Measurements from ENCODE around the gene CCDC117. TPM values are rescaled to one million over a fixed set of nuclear protein-coding genes. Genes with fewer than 3 reads are reported as not detected.

Gene CCDC117
- polyA plus RNA-seq, 1 donor = 21.3 TPM

DNA sequence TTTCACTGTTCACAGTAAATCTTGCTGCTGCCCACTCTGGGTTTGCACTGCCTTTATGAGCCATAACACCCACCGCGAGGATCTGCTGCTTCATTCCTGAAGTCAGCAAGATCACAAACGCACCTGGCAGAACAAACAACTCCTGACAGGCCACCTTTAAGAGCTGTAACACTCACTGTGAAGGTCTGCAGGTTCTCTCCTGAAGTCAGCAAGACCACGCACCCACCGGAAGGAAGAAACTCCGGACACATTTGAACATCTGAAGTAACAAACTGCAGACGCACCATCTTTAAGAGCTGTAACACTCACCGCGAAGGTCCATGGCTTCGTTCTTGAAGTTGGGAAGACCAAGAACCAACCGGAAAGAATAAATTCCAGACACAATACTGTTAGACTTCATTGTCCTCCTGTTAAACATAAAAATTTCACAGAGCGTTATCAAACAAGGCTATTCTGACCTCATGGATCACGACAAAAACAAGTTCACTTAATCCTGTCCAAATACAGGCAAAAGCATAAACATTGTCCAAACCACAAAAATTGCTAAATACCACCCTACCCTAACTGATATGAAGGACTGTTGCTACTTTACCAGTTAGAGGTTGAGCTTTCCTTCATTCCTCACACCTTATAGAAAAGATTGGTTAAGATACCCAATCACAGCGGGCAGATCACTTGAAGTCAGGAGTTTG is 3.0 kb upstream of the CCDC117 start:
- DNase-seq = no peak

DNA sequence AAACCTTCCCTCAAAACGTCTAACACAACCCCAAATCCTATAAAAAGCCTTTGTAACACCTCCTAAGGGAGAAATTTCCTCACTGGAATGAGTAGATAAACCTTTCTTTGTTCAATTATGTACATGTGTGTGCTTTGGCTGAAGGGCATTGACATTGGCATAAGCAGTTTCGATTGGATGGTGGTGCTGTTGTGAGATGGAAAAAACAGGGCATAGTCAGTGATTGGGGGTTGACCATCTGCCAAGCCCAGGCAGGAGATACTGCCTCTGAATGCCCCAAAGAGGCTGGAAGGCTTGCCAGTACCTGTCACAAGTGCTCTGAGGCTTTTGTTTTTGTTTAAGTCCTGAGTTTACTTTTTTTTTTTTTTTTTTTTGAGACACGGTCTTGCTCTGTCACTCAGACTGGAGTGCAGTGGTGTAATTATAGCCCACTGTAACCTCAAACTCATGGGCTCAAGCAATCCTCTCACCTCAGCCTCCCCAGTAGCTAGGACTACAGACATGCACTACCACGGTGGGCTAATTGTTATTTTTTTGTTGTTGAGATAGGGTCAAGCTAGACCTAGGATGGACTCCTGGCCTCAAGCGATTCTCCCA is 1.2 kb upstream of the CCDC117 start:
- DNase-seq = no peak

GRCh38 chr22:28773461-28773867 is 969 bp downstream of the CCDC117 start:
- DNase-seq = peak; percentile 32

GRCh38 chr22:28774378-28774777 is 1.9 kb downstream of the CCDC117 start:
- DNase-seq = no peak

DNA sequence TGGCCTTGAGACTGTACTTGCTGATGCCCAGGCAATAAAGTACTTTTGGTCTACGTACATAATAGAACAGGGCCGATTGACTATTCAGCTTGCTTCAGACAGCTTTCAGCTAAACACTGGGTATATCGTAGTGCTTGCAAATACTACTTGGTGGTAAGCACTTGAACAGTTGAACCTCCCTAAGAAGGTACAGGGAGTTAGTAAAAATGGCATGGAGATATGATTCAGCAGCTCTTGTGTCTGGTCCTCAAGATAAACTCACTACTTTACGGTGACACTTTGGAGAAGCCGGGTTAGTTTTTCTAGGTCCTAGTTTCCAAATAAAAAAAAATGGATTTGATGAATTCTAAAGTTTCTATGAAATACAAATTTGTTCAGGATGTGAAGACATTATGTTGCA is 7.3 kb downstream of the CCDC117 start:
- no peak for DNase-seq

GRCh38 chr22:28780296-28780695 is 7.8 kb downstream of the CCDC117 start:
- no peak for DNase-seq

GRCh38 chr22:28783786-28784671 is 11.5 kb downstream of the CCDC117 start:
- DNase-seq = no peak

DNA sequence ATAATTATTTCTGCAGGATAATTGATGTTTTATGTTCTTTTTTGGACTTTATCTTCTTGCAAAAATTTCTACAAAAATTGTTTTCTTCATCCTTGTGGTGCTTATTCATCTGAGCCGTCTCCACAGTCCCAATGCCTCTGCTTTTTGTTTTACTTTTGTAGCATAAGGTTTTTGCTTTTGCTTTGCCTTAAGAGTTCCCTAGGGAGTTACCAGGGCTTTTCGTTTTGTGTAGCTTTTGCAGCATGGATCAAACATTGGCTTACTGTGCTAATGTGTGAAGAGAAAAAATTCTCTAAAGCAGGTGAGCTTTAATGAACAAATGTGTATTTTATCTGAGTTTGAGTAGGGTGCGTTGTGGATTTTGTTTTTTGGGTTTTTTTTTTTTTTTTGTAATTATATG is 16.1 kb downstream of the CCDC117 start:
- no peak for DNase-seq

DNA sequence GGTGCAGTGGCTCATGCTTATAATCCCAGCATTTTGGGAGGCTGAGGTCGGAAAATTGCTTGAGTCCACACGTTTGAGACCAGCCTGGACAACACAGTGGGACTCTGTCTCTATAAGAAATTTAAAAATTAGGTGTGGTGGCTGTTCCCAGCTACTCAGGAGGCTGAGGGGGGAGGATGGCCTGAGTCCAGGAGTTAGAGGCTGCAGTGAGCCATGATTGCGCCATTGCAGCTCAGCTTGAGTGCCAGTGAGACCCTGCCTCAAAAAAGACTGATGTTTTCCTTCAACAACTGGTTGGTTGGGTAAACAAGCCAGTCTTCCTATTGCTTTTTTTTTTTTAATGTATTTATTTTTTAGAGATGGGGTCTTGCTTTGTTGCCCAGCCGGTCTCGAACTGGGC is 18.6 kb downstream of the CCDC117 start:
- no peak for DNase-seq

- DNase-seq = no peak
Observed at GRCh38 chr22:28791841-28792490, 19.5 kb downstream of the CCDC117 start.

DNA sequence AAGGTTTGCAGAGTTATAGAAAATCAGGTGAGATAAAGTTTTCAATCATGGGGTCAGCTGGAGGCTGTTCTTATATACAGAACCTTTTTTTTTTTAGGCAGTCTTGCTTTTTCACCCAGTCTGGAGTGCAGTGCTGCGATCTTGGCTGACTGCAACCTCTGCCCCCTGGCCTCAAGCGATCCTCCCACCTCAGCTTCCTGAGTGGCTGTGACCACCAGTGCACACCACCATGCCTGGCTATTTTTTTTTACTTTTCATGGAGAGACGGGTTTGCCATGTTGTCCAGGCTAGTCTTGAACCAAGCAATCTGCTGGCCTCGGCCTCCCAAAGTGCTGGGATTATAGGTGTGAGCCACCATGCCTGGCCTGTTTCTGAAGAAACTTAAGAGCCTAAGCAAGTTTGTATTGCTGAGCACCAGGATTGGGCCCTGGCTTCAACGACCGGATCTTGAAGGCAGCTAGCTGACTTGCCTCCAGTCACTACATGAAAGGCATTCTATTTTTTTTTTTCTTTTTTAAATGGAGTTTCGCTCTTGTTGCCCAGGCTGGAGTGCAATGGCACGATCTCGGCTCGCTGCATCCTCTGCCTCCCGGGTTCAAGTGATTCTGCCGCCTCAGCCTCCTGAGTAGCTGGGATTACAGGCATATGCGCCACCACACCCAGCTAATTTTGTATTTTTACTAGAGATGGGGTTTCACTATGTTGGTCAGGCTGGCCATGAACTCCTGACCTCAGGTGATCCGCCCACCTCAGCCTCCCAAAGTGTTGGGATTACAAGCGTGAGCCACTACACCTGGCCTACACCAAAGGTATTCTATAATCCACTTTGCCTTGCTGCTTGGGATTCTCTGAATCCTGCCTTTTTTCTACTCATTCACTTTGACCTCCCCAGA is 20.2 kb downstream of the CCDC117 start:
- no peak for DNase-seq

DNA sequence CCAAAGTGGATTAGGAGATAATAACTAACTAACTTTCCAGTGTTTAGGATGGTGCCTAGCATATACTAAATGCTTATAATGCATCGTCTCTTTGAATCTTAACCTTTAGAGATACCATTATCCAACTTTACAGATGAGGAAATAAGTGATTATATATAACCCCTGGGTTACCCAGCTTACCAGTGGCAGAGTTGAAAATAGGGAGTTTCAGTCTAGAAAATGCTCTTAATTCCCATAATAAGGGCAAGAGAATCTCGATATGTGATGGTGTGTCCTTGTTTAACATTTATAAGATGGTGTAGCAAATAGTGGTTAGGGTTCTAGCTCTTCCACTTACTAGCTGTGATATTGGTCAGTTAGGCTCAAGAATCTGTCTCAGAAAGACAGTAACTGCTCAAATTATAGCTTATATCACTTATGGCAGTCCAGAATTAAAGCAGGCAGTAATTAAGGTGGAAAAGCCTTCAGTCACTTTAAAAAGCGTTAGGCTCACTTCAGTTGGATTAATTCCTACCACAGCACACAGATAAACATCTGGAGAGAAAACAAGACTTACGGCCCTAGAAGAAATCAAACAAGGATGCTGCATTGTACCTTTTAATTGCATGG is 21.6 kb downstream of the CCDC117 start:
- no peak for DNase-seq

DNA sequence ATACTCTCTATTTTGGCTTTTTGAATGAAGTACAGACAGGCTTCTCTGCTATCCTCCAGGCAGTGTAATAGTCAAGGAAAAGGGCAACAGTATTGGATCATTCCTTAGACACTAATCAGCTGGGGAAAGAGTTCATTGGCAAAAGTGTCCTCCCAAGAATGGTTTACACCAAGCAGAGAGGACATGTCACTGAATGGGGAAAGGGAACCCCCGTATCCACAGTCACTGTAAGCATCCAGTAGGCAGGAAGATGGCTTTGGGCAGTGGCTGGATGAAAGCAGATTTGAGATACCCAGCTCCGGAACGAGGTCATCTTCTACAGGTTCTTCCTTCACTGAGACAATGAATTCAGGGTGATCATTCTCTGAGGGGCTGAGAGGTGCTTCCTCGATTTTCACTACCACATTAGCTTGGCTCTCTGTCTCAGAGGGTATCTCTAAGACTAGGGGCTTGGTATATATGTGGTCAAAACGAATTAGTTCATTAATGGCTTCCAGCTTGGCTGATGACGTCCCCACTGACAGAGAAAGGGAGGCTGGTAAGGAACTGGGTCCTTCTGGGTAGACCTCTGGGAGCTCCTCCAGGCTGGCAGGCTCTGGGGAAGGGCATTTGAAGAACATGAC is 22.7 kb downstream of the CCDC117 start:
- no peak for DNase-seq

- no peak for DNase-seq
Observed at GRCh38 chr22:28795932-28796856, 23.7 kb downstream of the CCDC117 start.

GRCh38 chr22:28798810-28799605 is 26.5 kb downstream of the CCDC117 start:
- DNase-seq = peak; percentile 74

GRCh38 chr22:28799606-28800307 is 27.3 kb downstream of the CCDC117 start:
- DNase-seq = peak; percentile 75

DNA sequence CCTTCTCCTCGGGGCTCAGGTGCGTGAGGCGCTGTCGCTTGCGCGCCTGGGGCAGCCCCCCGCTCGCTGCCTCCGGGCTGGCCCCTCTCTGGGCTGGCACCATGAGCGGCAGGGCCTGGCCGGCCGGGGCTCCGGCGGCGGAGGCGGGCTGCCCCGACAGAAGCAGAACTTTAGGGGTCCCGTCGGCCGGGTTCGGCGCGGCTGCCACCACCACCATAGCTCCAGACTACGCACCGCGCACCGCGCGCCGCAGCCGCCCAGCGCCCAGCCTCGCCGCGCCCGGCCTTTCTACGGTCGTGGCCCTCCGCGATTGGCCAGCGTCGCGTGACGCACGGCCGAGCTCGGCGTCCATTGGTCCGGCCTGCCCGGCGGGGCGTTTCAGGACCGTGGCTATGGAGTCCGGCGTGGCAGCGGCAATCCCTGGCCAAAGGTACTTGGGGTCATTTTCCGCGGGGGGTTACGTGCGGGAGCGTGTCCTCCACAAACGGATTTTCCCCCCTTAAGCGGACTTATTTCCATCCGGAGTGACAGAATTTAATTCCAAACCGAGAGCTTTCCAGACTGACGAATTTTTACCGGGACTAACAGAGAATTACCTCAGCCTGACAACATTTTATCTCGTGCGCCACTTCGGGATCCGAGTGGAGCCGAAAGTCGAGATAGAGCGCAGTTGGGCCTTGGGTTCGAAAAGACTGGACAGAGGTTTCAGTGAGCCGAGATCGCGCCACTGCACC is 28.0 kb downstream of the CCDC117 start, which contains the start of gene XBP1:
XBP1 (minus strand) TSS at position 262 of the 734 bp plus-strand sequence.
- peak; percentile 99 for DNase-seq

All from hindlimb muscle (tissue), 1 donor.